ENCODE data around the gene GALNT9. TPM values are rescaled to one million over a fixed set of nuclear protein-coding genes. Genes with fewer than 3 reads are reported as not detected.
"Not testable (repeated sequence)": the region's sequence is repeated elsewhere in the genome, so short reads cannot be mapped to it uniquely, and the experiment has no call there.

Gene GALNT9
- polyA plus RNA-seq, 4 donors: 8.7 to 11.7 (median 10.2) TPM

GRCh38 chr12:132259364-132259871 lies 70.0 kb downstream of the GALNT9 start:
- no peak for DNase-seq (ENCODE audit: low read depth in 4 of 4, low spot score in 2 of 4)

- no peak for DNase-seq (ENCODE audit: low read depth in 4 of 4, low spot score in 2 of 4)
Observed at GRCh38 chr12:132258543-132258942, 70.8 kb downstream of the GALNT9 start.

GRCh38 chr12:132257955-132258490 lies 71.4 kb downstream of the GALNT9 start:
- DNase-seq (ENCODE audit: low read depth in 4 of 4, low spot score in 2 of 4): no peak

GRCh38 chr12:132257206-132257954 lies 72.0 kb downstream of the GALNT9 start:
- DNase-seq (ENCODE audit: low read depth in 4 of 4, low spot score in 2 of 4): no peak

GRCh38 chr12:132256646-132257045 lies 72.7 kb downstream of the GALNT9 start:
- no peak for DNase-seq (ENCODE audit: low read depth in 4 of 4, low spot score in 2 of 4)

- DNase-seq (ENCODE audit: low read depth in 4 of 4, low spot score in 2 of 4): no peak
Observed at GRCh38 chr12:132255642-132256041, 73.7 kb downstream of the GALNT9 start.

GRCh38 chr12:132253698-132254480 lies 75.5 kb downstream of the GALNT9 start:
- no peak for DNase-seq (ENCODE audit: low read depth in 4 of 4, low spot score in 2 of 4)

GRCh38 chr12:132252981-132253380 lies 76.4 kb downstream of the GALNT9 start:
- not testable (repeated sequence) for DNase-seq (ENCODE audit: low read depth in 4 of 4, low spot score in 2 of 4)

GRCh38 chr12:132251741-132252490 lies 77.5 kb downstream of the GALNT9 start:
- no peak for DNase-seq (ENCODE audit: low read depth in 4 of 4, low spot score in 2 of 4)

- DNase-seq (ENCODE audit: low read depth in 4 of 4, low spot score in 2 of 4): no peak
Observed at GRCh38 chr12:132251310-132251709, 78.1 kb downstream of the GALNT9 start.

GRCh38 chr12:132250707-132251106 lies 78.7 kb downstream of the GALNT9 start:
- no peak for DNase-seq (ENCODE audit: low read depth in 4 of 4, low spot score in 2 of 4)

- no peak for DNase-seq (ENCODE audit: low read depth in 4 of 4, low spot score in 2 of 4)
Observed at GRCh38 chr12:132249689-132250478, 79.5 kb downstream of the GALNT9 start.

- DNase-seq (ENCODE audit: low read depth in 4 of 4, low spot score in 2 of 4): no peak
Observed at GRCh38 chr12:132248453-132249167, 80.8 kb downstream of the GALNT9 start.

GRCh38 chr12:132247718-132248452 lies 81.5 kb downstream of the GALNT9 start:
- no peak for DNase-seq (ENCODE audit: low read depth in 4 of 4, low spot score in 2 of 4)

- DNase-seq (ENCODE audit: low read depth in 4 of 4, low spot score in 2 of 4): no peak
Observed at GRCh38 chr12:132246997-132247717, 82.2 kb downstream of the GALNT9 start.

- no peak for DNase-seq (ENCODE audit: low read depth in 4 of 4, low spot score in 2 of 4)
Observed at GRCh38 chr12:132245521-132246101, 83.8 kb downstream of the GALNT9 start.

GRCh38 chr12:132244724-132245295 lies 84.6 kb downstream of the GALNT9 start:
- no peak for DNase-seq (ENCODE audit: low read depth in 4 of 4, low spot score in 2 of 4)
